HepG2 (cell line): ENCODE measurements around the gene ENO2. TPM values are rescaled to one million over a fixed set of nuclear protein-coding genes. Genes with fewer than 3 reads are reported as not detected.
A peak's percentile ranks its signal among the peaks of the same experiment; 100 is the strongest.

ENCODE experiments used
- ATAC-seq: fragments of 200-7000 bp; cut with Tn5 transposase; 3 replicates; pipeline ENCODE4 v1.9.1; 2020; ENCODE audit warnings: mild to moderate bottlenecking, moderate library complexity
- BruUV-seq: library from RNA; stranded (reverse); fragments of 400-500 nt; replicated peaks from 2 replicates; lab custom pipeline; 2021; lab: Mats Ljungman, UMichigan
- CTCF ChIA-PET: fragments of 300-600 bp; formaldehyde crosslinking; extraction: SDS; loops from one replicate; lab custom pipeline; 2021; ENCODE audit warnings: low total read pairs, inconsistent platforms, low intra/inter-chr PET ratio; lab: Yijun Ruan, JAX
- POLR2A ChIA-PET: fragments of 350-600 bp; sonication (Branson Sonifier 250); formaldehyde crosslinking; loops from one replicate; lab custom pipeline; 2020; ENCODE audit warnings: antibody characterized with exemption, inconsistent platforms; lab: Yijun Ruan, JAX
- DNase-seq: peaks from one replicate; pipeline ENCODE4 v3.0.0-alpha.2; 2015; ENCODE audit warnings: low spot score
- FAIRE-seq: peaks from 3 replicates; lab custom pipeline; 2011; peaks lifted over from hg19 to GRCh38; lab: Jason Lieb, UNC
- H2AFZ ChIP-seq: one replicate; pipeline ENCODE4 v1.6.1; 2011; ENCODE audit warnings: low read length, inconsistent platforms
- H3K27ac ChIP-seq: fragments of 300-600 bp; 3 replicates; pipeline ENCODE4 v1.8.0; 2011; ENCODE audit warnings: mixed run types, mild to moderate bottlenecking, mixed read lengths, low read length, inconsistent platforms; ENCODE audit not compliant: insufficient read depth; ENCODE audit errors: extremely low read length
- H3K27me3 ChIP-seq, 2 experiments: fragments of 200-600 bp in 1 of 2; 2 replicates in 1 of 2; 3 replicates in 1 of 2; pipeline versions ENCODE4 v1.6.0 to v1.8.0; 2011; ENCODE audit warnings: low read length in 2 of 2, mild to moderate bottlenecking in 2 of 2, moderate library complexity in 2 of 2, inconsistent platforms in 1 of 2; ENCODE audit not compliant: insufficient read depth in 2 of 2, control insufficient read depth in 1 of 2
- H3K36me3 ChIP-seq, 2 experiments: fragments of 200-600 bp in 1 of 2; replicated peaks in 1 of 2; 2 replicates in 1 of 2; 3 replicates in 1 of 2; pipeline versions ENCODE4 v1.5.1 to v1.8.0; 2011; ENCODE audit warnings: low read length in 2 of 2, inconsistent platforms in 1 of 2; ENCODE audit not compliant: insufficient read depth in 2 of 2, control insufficient read depth in 1 of 2
- H3K4me1 ChIP-seq: 2 replicates; pipeline ENCODE4 v1.5.1; 2012; ENCODE audit warnings: low read length, inconsistent platforms; ENCODE audit not compliant: insufficient read depth
- H3K4me2 ChIP-seq: 2 replicates; pipeline ENCODE4 v1.6.0; 2011; ENCODE audit warnings: low read depth, low read length, inconsistent platforms
- H3K4me3 ChIP-seq, 3 experiments: fragments of 200-600 bp in 1 of 3; sonication (generic), shearing (Covaris generic) in 1 of 3; replicated peaks in 1 of 3; 2 replicates each; pipeline ENCODE4 v1.5.1; 2011 to 2016; ENCODE audit warnings: low read length in 3 of 3, inconsistent platforms in 2 of 3, low read depth in 2 of 3, mild to moderate bottlenecking in 2 of 3, control low read depth in 1 of 3, mixed read lengths in 1 of 3; ENCODE audit not compliant: insufficient read depth in 1 of 3
- H3K79me2 ChIP-seq: one replicate; pipeline ENCODE4 v1.6.1; 2011; ENCODE audit warnings: low read length, inconsistent platforms; ENCODE audit not compliant: insufficient read depth
- H3K9ac ChIP-seq: 2 replicates; pipeline ENCODE4 v1.6.0; 2011; ENCODE audit warnings: mild to moderate bottlenecking, low read depth, low read length, inconsistent platforms; ENCODE audit not compliant: insufficient read depth
- H3K9me3 ChIP-seq: 2 replicates; pipeline ENCODE4 v1.5.1; 2012; ENCODE audit warnings: mild to moderate bottlenecking, low read length
- H4K20me1 ChIP-seq: 2 replicates; pipeline ENCODE4 v1.6.0; 2011; ENCODE audit warnings: inconsistent platforms, mild to moderate bottlenecking, low read length, moderate library complexity; ENCODE audit not compliant: insufficient read depth
- FOXC1 ChIP-seq: sonication (generic); formaldehyde crosslinking; IDR thresholded peaks from 2 replicates; pipeline ENCODE4 v1.8.0; 2022; ENCODE audit warnings: mild to moderate bottlenecking, missing genetic modification reagents, borderline replicate concordance
- HDAC1 ChIP-seq: sonication (generic); formaldehyde crosslinking; IDR thresholded peaks from 2 replicates; pipeline ENCODE4 v1.5.1; 2020; ENCODE audit warnings: mild to moderate bottlenecking, missing genetic modification reagents
- HNRNPK ChIP-seq: fragments of 200-400 bp; formaldehyde crosslinking; IDR thresholded peaks from 2 replicates; pipeline ENCODE4 v1.6.1; 2018; ENCODE audit warnings: low read length, low read depth, moderate library complexity, mild to moderate bottlenecking; ENCODE audit not compliant: poor library complexity, severe bottlenecking
- HNRNPUL1 ChIP-seq: fragments of 200-400 bp; formaldehyde crosslinking; IDR thresholded peaks from 2 replicates; pipeline ENCODE4 v1.6.1; 2017; ENCODE audit warnings: low read depth, mild to moderate bottlenecking, low read length, moderate library complexity
- KAT8 ChIP-seq: IDR thresholded peaks from 2 replicates; pipeline ENCODE4 v1.6.1; 2016; ENCODE audit warnings: missing genetic modification reagents, missing compliant biosample characterization
- MED8 ChIP-seq: sonication (generic); formaldehyde crosslinking; IDR thresholded peaks from 2 replicates; pipeline ENCODE4 v1.8.1; 2023; ENCODE audit warnings: mild to moderate bottlenecking, missing genetic modification reagents; ENCODE audit not compliant: insufficient replicate concordance
- NFKBIZ ChIP-seq: IDR thresholded peaks from 2 replicates; pipeline ENCODE4 v1.6.1; 2018; ENCODE audit warnings: missing genetic modification reagents, missing compliant biosample characterization
- ONECUT2 ChIP-seq: sonication (generic); formaldehyde crosslinking; IDR thresholded peaks from 2 replicates; pipeline ENCODE4 v1.4.0; 2020; ENCODE audit warnings: missing genetic modification reagents
- SOX13 ChIP-seq, 3 experiments: fragments of 450-650 bp in 1 of 3; sonication (generic) in 1 of 3; formaldehyde crosslinking in 1 of 3; IDR thresholded peaks in 2 of 3; conservative IDR thresholded peaks in 1 of 3; 2 replicates each; pipeline versions ENCODE4 v1.5.0 to v1.6.1; 2016 to 2020; ENCODE audit warnings: antibody characterized with exemption in 1 of 3, mild to moderate bottlenecking in 1 of 3, missing compliant biosample characterization in 1 of 3, missing genetic modification reagents in 1 of 3, moderate library complexity in 1 of 3
- SOX6 ChIP-seq, 2 experiments: fragments of 450-650 bp in 1 of 2; sonication (generic) in 1 of 2; formaldehyde crosslinking in 1 of 2; IDR thresholded peaks; 2 replicates each; pipeline versions ENCODE4 v1.4.0 to v1.6.1; 2017 to 2020; ENCODE audit warnings: antibody characterized with exemption in 1 of 2, mild to moderate bottlenecking in 1 of 2, missing genetic modification reagents in 1 of 2
- TARDBP ChIP-seq: sonication (generic); formaldehyde crosslinking; IDR thresholded peaks from 2 replicates; pipeline ENCODE4 v1.8.0; 2022; ENCODE audit warnings: mild to moderate bottlenecking, missing genetic modification reagents
- TERF1 ChIP-seq: sonication (generic); formaldehyde crosslinking; IDR thresholded peaks from 2 replicates; pipeline ENCODE4 v1.8.0; 2022; ENCODE audit warnings: mild to moderate bottlenecking, missing genetic modification reagents, moderate library complexity
- ZBTB38 ChIP-seq: sonication (generic); formaldehyde crosslinking; IDR thresholded peaks from 2 replicates; pipeline ENCODE4 v1.5.1; 2020; ENCODE audit warnings: mild to moderate bottlenecking, missing genetic modification reagents
- ZNF124 ChIP-seq: sonication (generic); formaldehyde crosslinking; IDR thresholded peaks from 2 replicates; pipeline ENCODE4 v1.4.0; 2020; ENCODE audit warnings: missing genetic modification reagents
- ZNF235 ChIP-seq: sonication (generic); formaldehyde crosslinking; IDR thresholded peaks from 2 replicates; pipeline ENCODE4 v1.8.1; 2023; ENCODE audit warnings: mild to moderate bottlenecking, missing genetic modification reagents, borderline replicate concordance
- ZNF30 ChIP-seq: sonication (generic); formaldehyde crosslinking; IDR thresholded peaks from 2 replicates; pipeline ENCODE4 v1.5.0; 2020; ENCODE audit warnings: mild to moderate bottlenecking, missing genetic modification reagents
- ZNF431 ChIP-seq: sonication (generic); formaldehyde crosslinking; IDR thresholded peaks from 2 replicates; pipeline ENCODE4 v1.9.0; 2022; ENCODE audit warnings: missing genetic modification reagents, low read depth, mild to moderate bottlenecking, borderline replicate concordance
- ZNF652 ChIP-seq: IDR thresholded peaks from 2 replicates; pipeline ENCODE4 v1.6.1; 2016; ENCODE audit warnings: low read depth, borderline replicate concordance
- ZNF713 ChIP-seq: sonication (generic); formaldehyde crosslinking; IDR thresholded peaks from 2 replicates; pipeline ENCODE4 v1.4.0; 2020; ENCODE audit warnings: mild to moderate bottlenecking, missing genetic modification reagents
- ZNF724P ChIP-seq: sonication (generic); formaldehyde crosslinking; IDR thresholded peaks from 2 replicates; pipeline ENCODE4 v1.8.0; 2022; ENCODE audit warnings: missing genetic modification reagents, borderline replicate concordance
- ZNF766 ChIP-seq: sonication (generic); formaldehyde crosslinking; IDR thresholded peaks from 2 replicates; pipeline ENCODE4 v1.5.0; 2020; ENCODE audit warnings: missing genetic modification reagents, borderline replicate concordance
- ZNF891 ChIP-seq: sonication (generic); formaldehyde crosslinking; IDR thresholded peaks from 2 replicates; pipeline ENCODE4 v1.5.0; 2020; ENCODE audit warnings: mild to moderate bottlenecking, missing genetic modification reagents
- WGBS: methylation state at CpG from one replicate; pipeline ENCODE4 v1.1.6; 2017; ENCODE audit warnings: low lambda C conversion rate; 5-methylcytosine and 5-hydroxymethylcytosine counted together
- in situ Hi-C: cut with HindIII; loops from 2 replicates; pipeline ENCODE4 v1.10.0; 2017; ENCODE audit warnings: low pct_unique_long_range_greater_than_20kb; ENCODE audit not compliant: extremely low pct_ligation_motif_present
- intact Hi-C: fragments of 100-400 bp; cut with micrococcal nuclease; formaldehyde crosslinking; loops from one replicate; pipeline ENCODE4 v1.10.0; 2022; ENCODE audit not compliant: unreplicated experiment
- polyA plus RNA-seq, 8 experiments: library from polyadenylated mRNA; depleted of rRNA in 3 of 8; stranded (reverse) in 7 of 8; unstranded in 1 of 8; fragments of >200 nt; fragmentation: Illumina TruSeq in 4 of 8; extraction: Trizol in 4 of 8; gene quantifications; 2 replicates each; pipeline versions ENCODE4 v1.2.1 to v1.2.3, GENCODE V29; 2011 to 2016; ENCODE audit warnings: low read depth in 4 of 8, missing spikeins in 1 of 8, mixed read lengths in 1 of 8; ENCODE audit not compliant: insufficient read depth in 1 of 8
- total RNA-seq, 5 experiments: library from RNA; depleted of rRNA; stranded (reverse); fragments of >200 nt; fragmentation: Illumina TruSeq; extraction: Trizol; gene quantifications; 2 replicates each; pipeline ENCODE4 v1.2.3, GENCODE V29; 2016; ENCODE audit warnings: low read depth in 1 of 5

ENO2 gene
- total and polyA plus RNA-seq, 2 of the 13 experiments (the other 11 are each of a cell fraction or from before 2014, with no cell fraction given): 19.3 to 136 TPM

DNA sequence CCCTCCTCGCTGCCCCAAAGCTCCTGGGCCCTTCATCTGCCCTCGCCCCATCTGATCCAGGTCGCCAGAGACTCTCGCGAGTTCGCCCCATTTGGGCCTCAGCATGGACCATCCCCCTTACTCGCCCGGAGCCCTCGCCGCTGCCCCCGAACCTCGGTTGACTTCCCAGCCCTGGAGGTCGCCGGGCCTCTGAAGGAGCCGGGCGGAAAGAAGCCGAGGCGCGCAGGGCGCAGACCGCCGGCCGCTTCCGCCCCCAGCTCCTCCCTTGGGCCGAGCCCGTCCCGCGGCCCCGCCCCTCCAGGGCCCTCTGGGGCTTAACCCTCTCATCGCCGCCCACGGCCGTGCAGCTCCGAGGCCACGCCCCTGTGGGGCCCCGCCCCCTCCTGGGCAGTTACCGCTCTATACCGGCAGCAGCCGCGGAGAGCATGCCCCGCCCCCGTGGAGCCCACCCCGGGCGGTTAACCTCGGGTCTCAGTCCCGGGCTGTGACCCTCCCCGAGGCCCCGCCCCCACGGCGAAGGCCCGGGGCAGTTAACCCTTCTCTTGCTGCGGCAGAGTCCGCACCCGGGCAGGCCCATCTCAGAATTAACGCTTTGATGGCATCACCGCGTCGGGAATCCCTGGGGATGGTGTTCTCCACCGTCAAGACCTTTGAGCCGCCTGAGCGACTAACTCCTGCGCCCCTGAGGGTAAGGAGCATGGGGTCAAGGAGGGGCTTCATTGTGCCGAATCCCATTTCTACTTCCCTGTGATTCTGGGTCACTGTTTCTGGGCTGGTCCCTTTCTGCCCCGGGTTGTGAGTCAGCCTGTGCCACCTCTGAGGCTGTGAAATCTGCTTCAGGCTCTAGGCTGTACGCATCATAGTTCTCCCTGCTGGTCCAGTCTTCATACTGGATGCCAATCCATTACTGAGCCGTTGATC is 41.0 kb upstream of the ENO2 start, which contains the start of gene SPSB2:
Gene SPSB2, minus strand, starts transcription at position 210 of the 921 bp plus-strand sequence. CDS start 402 bp downstream, outside the sequence.
- ChIA-PET CTCF (interaction anchor here (2.4 kb wide), 1 partner anchor 18 kb away, joined by 24 read pairs; no protein-coding TSS in a partner anchor), POLR2A (interaction anchor here (0.6 to 3.9 kb wide), 29 partner anchors 9 to 339 kb away, joined by 3 to 73 read pairs (median 5); partner anchors contain the start of genes ATN1, C12orf57, CDCA3 and COPS7A)
- Histone ChIP-seq H3K27me3 (no peaks in the 10 kb centered on the region; a peak in 1 of 5 replicates), H3K27ac (peak within 1 kb of the TSS; percentile 79), H3K9ac (peak within 1 kb of the TSS; percentile 86), H3K4me2 (peak within 1 kb of the TSS; percentile 96), H3K4me3 (peak within 1 kb of the TSS; percentile 74 to 95 (median 76)), H4K20me1 (peaks cover 39% of the 10 kb centered on the region), H2AFZ (peak within 1 kb of the TSS; percentile 21), H3K4me1 (peaks cover 48% of the 10 kb centered on the region), H3K36me3 (peaks cover 12 to 14% of the 10 kb centered on the region in 2 experiments), H3K79me2 (peaks cover 19% of the 10 kb centered on the region), H3K9me3 (no peaks in the 10 kb centered on the region)
- FAIRE-seq (peak; percentile 50), ATAC-seq (peak; percentile 81), DNase-seq (peak; percentile 94)
- BruUV-seq: no TSS peak
- 0% methylated on average over 10 of the region's 66 CpGs for WGBS
- in situ Hi-C loops: no loop called here
- intact Hi-C loops: loop anchor here (1.0 kb wide), 3 partner anchors 18 to 70 kb away; partner anchors contain the start of genes CDCA3 and RNU7-1
- no peak for TF ChIP-seq ONECUT2
- TF ChIP-seq TERF1: no peak
- peak; percentile 38; the same call in 1 of the 2 replicates for TF ChIP-seq ZNF431
- peak; percentile 28; the same call in 1 of the 2 replicates for TF ChIP-seq ZNF724P
- TF ChIP-seq ZNF235 (CRISPR knock-in tag): peak; percentile 52; the same call in 1 of the 2 replicates
- peak; percentile 13 for TF ChIP-seq MED8 (CRISPR knock-in tag)
- no peak for TF ChIP-seq ZNF30
- TF ChIP-seq ZNF891 (CRISPR knock-in tag): no peak; the same call in 1 of the 2 replicates
- peak; percentile 76 for TF ChIP-seq KAT8
- TF ChIP-seq ZNF652 (CRISPR knock-in tag): peak; percentile 99
- TF ChIP-seq ZBTB38 (CRISPR knock-in tag): 0 out of 2 replicates have a peak, but pooled peaks have one; percentile 20
- TF ChIP-seq ZNF766 (CRISPR knock-in tag): no peak
- TF ChIP-seq ZNF713 (CRISPR knock-in tag): no peak
- no peak for TF ChIP-seq SOX6 (IDR thresholded peaks at IDR 0.05)
- TF ChIP-seq SOX6 (CRISPR knock-in tag; IDR thresholded peaks at IDR 0.05): peak; percentile 48; the same call in 1 of the 2 replicates
- peak; percentile 37; the same call in 1 of the 2 replicates for TF ChIP-seq NFKBIZ
- peak; percentile 84 for TF ChIP-seq HNRNPK
- no peak for TF ChIP-seq SOX13 (IDR thresholded peaks at IDR 0.05)
- TF ChIP-seq SOX13 (CRISPR knock-in tag; conservative IDR thresholded peaks at IDR 0.05 in 1 of 2, IDR thresholded peaks at IDR 0.05 in 1 of 2): peak in 1 of 2 experiments; percentile 8; a peak in 1 of 4 replicates
- peak; percentile 85 for TF ChIP-seq FOXC1 (CRISPR knock-in tag)
- TF ChIP-seq HDAC1 (CRISPR knock-in tag): peak; percentile 45; the same call in 1 of the 2 replicates
- TF ChIP-seq TARDBP (CRISPR knock-in tag): peak; percentile 35; the same call in 1 of the 2 replicates
- peak; percentile 58; the same call in 1 of the 2 replicates for TF ChIP-seq HNRNPUL1
- TF ChIP-seq ZNF124 (CRISPR knock-in tag): no peak
